Neuronal stem cell (in vitro differentiated cells): ENCODE results near the gene PAK4.

ENCODE experiments used
- DNase-seq: peaks from one replicate; pipeline ENCODE4 v3.0.0-alpha.2; 2013; ENCODE audit warnings: low spot score
- H2AFZ ChIP-seq: one replicate; pipeline ENCODE4 v1.6.1; 2013; ENCODE audit warnings: mild to moderate bottlenecking, low read length, inconsistent platforms
- H2AK5ac ChIP-seq: 2 replicates; pipeline ENCODE4 v1.6.1; 2013; ENCODE audit warnings: low read depth, mild to moderate bottlenecking, inconsistent platforms, low read length, moderate library complexity, mixed read lengths
- H2BK120ac ChIP-seq: 2 replicates; pipeline ENCODE4 v1.6.1; 2013; ENCODE audit warnings: low read depth, mild to moderate bottlenecking, inconsistent platforms, low read length, moderate library complexity, mixed read lengths
- H2BK12ac ChIP-seq: one replicate; pipeline ENCODE4 v1.6.1; 2013; ENCODE audit warnings: low read length, inconsistent platforms
- H2BK15ac ChIP-seq: 2 replicates; pipeline ENCODE4 v1.6.1; 2013; ENCODE audit warnings: mild to moderate bottlenecking, low read length, inconsistent platforms, mixed read lengths
- H2BK5ac ChIP-seq: one replicate; pipeline ENCODE4 v1.6.1; 2013; ENCODE audit warnings: inconsistent platforms, mild to moderate bottlenecking, low read length, moderate library complexity
- H3K14ac ChIP-seq: one replicate; pipeline ENCODE4 v1.6.1; 2013; ENCODE audit warnings: low read length, inconsistent platforms
- H3K18ac ChIP-seq: 2 replicates; pipeline ENCODE4 v1.6.1; 2013; ENCODE audit warnings: low read length, inconsistent platforms
- H3K23ac ChIP-seq: 2 replicates; pipeline ENCODE4 v1.6.1; 2013; ENCODE audit warnings: low read depth, mild to moderate bottlenecking, mixed read lengths, low read length, inconsistent platforms; ENCODE audit not compliant: poor library complexity
- H3K27ac ChIP-seq: replicated peaks from 3 replicates; pipeline ENCODE4 v1.5.1; 2013; ENCODE audit warnings: low read length, inconsistent platforms
- H3K27me3 ChIP-seq, 3 experiments: 2 replicates each; pipeline ENCODE4 v1.6.1; 2013; ENCODE audit warnings: low read length in 3 of 3, mild to moderate bottlenecking in 2 of 3, inconsistent platforms in 1 of 3, low read depth in 1 of 3, mixed read lengths in 1 of 3, moderate library complexity in 1 of 3; ENCODE audit not compliant: control insufficient read depth in 3 of 3, insufficient read depth in 3 of 3
- H3K36me3 ChIP-seq, 2 donors: replicated peaks in 1 of 2; 2 replicates each; pipeline ENCODE4 v1.6.1; 2013; ENCODE audit warnings: low read length in 2 of 2; ENCODE audit not compliant: control insufficient read depth in 2 of 2, insufficient read depth in 2 of 2
- H3K4ac ChIP-seq: 2 replicates; pipeline ENCODE4 v1.6.1; 2013; ENCODE audit warnings: inconsistent platforms, mild to moderate bottlenecking, low read length, moderate library complexity
- H3K4me1 ChIP-seq, 2 donors: 1 replicate in 1 of 2; 2 replicates in 1 of 2; pipeline ENCODE4 v1.6.1; 2013; ENCODE audit warnings: low read length in 2 of 2, low read depth in 1 of 2; ENCODE audit not compliant: control insufficient read depth in 2 of 2, insufficient read depth in 1 of 2
- H3K4me2 ChIP-seq: one replicate; pipeline ENCODE4 v1.6.1; 2013; ENCODE audit warnings: mild to moderate bottlenecking, low read length, inconsistent platforms; ENCODE audit not compliant: insufficient read depth, poor library complexity, severe bottlenecking
- H3K4me3 ChIP-seq, 2 donors: 2 replicates each; pipeline ENCODE4 v1.5.1; 2013; ENCODE audit warnings: low read length in 2 of 2, mild to moderate bottlenecking in 2 of 2, inconsistent platforms in 1 of 2, moderate library complexity in 1 of 2
- H3K79me1 ChIP-seq: one replicate; pipeline ENCODE4 v1.6.1; 2013; ENCODE audit warnings: low read depth, mild to moderate bottlenecking, inconsistent platforms, low read length, moderate library complexity
- H3K9ac ChIP-seq: one replicate; pipeline ENCODE4 v1.6.1; 2013; ENCODE audit warnings: mild to moderate bottlenecking, low read depth, low read length, inconsistent platforms; ENCODE audit not compliant: poor library complexity
- H3K9me3 ChIP-seq, 2 donors: replicated peaks in 1 of 2; 2 replicates each; pipeline versions ENCODE3 to v1.6.1; 2013; ENCODE audit warnings: low read length in 2 of 2, mild to moderate bottlenecking in 2 of 2, inconsistent platforms in 1 of 2, low read depth in 1 of 2, mixed read lengths in 1 of 2, moderate library complexity in 1 of 2; ENCODE audit not compliant: control insufficient read depth in 2 of 2, insufficient read depth in 1 of 2
- H4K8ac ChIP-seq: one replicate; pipeline ENCODE4 v1.6.1; 2013; ENCODE audit warnings: low read depth, mild to moderate bottlenecking, inconsistent platforms, low read length, moderate library complexity
- H4K91ac ChIP-seq: one replicate; pipeline ENCODE4 v1.6.1; 2013; ENCODE audit warnings: low read length, low read depth, mild to moderate bottlenecking, inconsistent platforms; ENCODE audit not compliant: poor library complexity
- WGBS, 2 donors: extraction: QIAGEN DNeasy Blood & Tissue Kit; methylation state at CpG; one replicate each; pipeline ENCODE4 v1.1.7; 2013; ENCODE audit warnings: missing lambda C conversion rate in 2 of 2, mixed read lengths in 1 of 2; ENCODE audit not compliant: insufficient read length in 2 of 2, insufficient replicate concordance in 1 of 2; ENCODE audit errors: extremely low coverage in 2 of 2; 5-methylcytosine and 5-hydroxymethylcytosine counted together

PAK4 gene

DNA sequence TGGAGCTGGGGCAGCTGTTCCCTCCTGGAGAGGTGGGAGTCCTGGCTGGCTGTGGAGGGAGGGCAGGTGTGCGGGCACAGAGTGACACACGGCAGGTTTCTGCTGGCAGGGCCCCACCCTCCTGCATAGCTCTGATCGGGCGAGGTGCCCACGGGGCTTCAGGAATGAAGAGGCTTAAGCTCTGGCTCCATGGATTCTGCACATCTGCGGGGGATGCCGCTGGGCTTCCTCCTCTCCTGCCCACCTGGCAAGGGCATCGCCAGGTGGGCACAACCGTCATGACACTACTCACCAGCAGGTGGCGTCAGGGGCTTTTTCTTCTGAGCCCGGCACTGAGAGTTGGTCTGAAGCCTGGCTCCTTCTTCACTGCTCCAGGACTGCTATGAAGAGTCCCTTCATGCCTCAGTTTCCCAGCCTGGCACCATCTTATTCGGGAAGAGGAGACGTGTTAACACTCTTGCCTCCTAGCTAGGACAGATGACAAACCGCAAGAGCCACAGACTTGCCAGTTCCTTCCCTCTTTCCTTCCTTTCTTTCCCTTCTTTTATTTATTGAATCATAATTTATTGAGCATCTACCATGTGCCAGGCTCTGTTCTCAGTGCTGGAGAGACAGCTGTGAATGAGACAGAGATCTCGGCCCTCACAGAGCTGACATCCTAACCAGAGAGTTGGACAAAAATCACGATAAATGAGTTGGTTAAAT, 15.2 kb upstream of the PAK4 start:
- H3K23ac ChIP-seq = no peak overlapping the region

DNA sequence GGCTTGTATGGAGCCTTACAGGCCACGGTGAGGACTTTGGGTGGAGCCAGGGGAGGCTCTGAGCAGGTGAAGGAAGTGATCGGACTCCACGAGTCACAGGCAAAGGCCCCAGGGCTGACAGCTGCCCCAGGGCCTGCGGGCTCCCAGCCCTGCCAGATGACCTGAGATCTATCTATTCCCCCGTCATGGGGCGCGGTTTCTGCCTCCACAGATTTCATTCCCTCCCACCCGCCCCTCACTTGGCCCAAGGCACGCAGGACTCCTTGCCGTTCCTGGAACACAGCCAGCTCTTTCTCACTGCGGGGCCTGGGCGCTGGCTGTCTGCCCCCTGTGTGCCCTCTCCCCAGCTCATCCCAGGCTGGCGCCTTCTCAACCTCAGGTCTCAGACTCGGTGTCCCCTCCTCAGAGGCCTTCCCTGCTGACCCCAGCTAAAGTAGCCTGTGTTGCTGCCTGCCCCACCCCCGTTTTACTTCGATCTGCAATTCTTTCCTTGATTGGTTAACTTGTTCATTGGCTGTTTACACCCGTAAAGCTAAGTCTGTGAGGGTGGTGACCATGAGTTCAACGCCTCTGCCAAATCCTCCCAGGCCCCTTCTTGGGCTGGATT, 13.9 kb upstream of the PAK4 start:
- Histone ChIP-seq H3K4me2 (no peak overlapping the region), H3K36me3 (no peaks in the 10 kb centered on the region), H3K27me3 (peaks cover 0 to 19% (median 0%) of the 10 kb centered on the region in 3 experiments), H3K4me3 (no peak overlapping the region), H3K4me1 (no peaks in the 10 kb centered on the region), H3K18ac (peak overlapping the region; percentile 13), H3K9ac (no peak overlapping the region), H2AK5ac (no peak overlapping the region), H3K9me3 (no peaks in the 10 kb centered on the region), H3K4ac (no peak overlapping the region), H2BK5ac (no peak overlapping the region), H3K27ac (no peak overlapping the region), H2BK120ac (no peak overlapping the region), H2BK15ac (peak overlapping the region; percentile 85), H2BK12ac (no peak overlapping the region), H3K23ac (no peak overlapping the region), H4K91ac (no peak overlapping the region), H2AFZ (no peak overlapping the region), H3K79me1 (no peaks in the 10 kb centered on the region), H4K8ac (no peak overlapping the region), H3K14ac (no peak overlapping the region)
- WGBS, 2 donors = no CpG with 5 or more reads among the region's 18 CpGs
- no peak for DNase-seq

More for the DNA sequence above, 15.2 kb upstream of the PAK4 start:
- DNase-seq = peak; percentile 48
- peak overlapping the region; percentile 43 for H2AK5ac ChIP-seq
- H3K4me2 ChIP-seq = no peak overlapping the region
- H4K91ac ChIP-seq = no peak overlapping the region
- H3K9ac ChIP-seq = no peak overlapping the region
- H3K9me3 ChIP-seq = no peaks in the 10 kb centered on the region
- no peak overlapping the region for H3K18ac ChIP-seq
- H2AFZ ChIP-seq = no peak overlapping the region
- H2BK120ac ChIP-seq = no peak overlapping the region
- H3K36me3 ChIP-seq = no peaks in the 10 kb centered on the region
- no peak overlapping the region for H3K27ac ChIP-seq
- H3K4ac ChIP-seq = no peak overlapping the region
- H4K8ac ChIP-seq = no peak overlapping the region
- H3K27me3 ChIP-seq = peaks cover 0 to 25% (median 0%) of the 10 kb centered on the region in 3 experiments
- WGBS, 2 donors = no CpG with 5 or more reads among the region's 16 CpGs
- H3K14ac ChIP-seq = no peak overlapping the region
- no peak overlapping the region for H2BK5ac ChIP-seq
- H3K79me1 ChIP-seq = no peaks in the 10 kb centered on the region
- no peak overlapping the region for H2BK15ac ChIP-seq
- no peak overlapping the region for H3K4me3 ChIP-seq
- no peaks in the 10 kb centered on the region for H3K4me1 ChIP-seq
- H2BK12ac ChIP-seq = no peak overlapping the region

DNA sequence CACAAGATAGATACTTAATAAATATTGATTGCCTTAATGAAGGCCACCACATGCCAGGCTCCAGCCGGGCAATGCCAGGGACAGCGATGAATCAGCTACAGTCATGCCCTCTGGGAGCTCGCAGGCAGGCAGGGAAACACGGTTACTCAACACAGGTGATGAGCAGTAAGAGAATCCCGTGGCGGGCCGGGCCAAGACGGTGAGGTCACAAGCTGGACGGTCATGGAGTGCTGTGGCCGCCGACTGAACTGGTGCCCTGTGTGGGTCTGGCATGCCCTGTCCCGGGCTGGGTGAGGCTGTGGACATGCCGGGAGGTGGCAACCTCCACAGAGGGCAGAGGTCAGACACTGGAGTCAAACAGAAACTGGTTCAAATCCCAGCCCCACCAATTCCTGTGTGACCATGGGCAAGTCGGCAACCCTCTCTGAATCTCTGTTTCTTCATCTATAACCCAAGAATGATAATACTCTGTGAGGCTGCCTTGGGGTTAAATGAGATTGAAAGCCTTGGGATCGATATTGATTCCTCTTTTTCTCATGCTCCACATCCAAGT, 13.2 kb upstream of the PAK4 start:
- H2AFZ ChIP-seq = no peak overlapping the region
- H3K27ac ChIP-seq = no peak overlapping the region
- peak overlapping the region; percentile 53 for H2BK5ac ChIP-seq
- no peak overlapping the region for H3K4me2 ChIP-seq
- peak overlapping the region; percentile 41 for H2BK12ac ChIP-seq
- no peak overlapping the region for H3K23ac ChIP-seq
- H3K27me3 ChIP-seq = peaks cover 0 to 19% (median 0%) of the 10 kb centered on the region in 3 experiments
- H2BK120ac ChIP-seq = no peak overlapping the region
- no peak overlapping the region for H3K4ac ChIP-seq
- no peaks in the 10 kb centered on the region for H3K79me1 ChIP-seq
- H2AK5ac ChIP-seq = peak overlapping the region; percentile 92
- no peak overlapping the region for H2BK15ac ChIP-seq
- no peaks in the 10 kb centered on the region for H3K4me1 ChIP-seq
- peak overlapping the region; percentile 70 for H3K9ac ChIP-seq
- H3K9me3 ChIP-seq = no peaks in the 10 kb centered on the region
- H4K8ac ChIP-seq = no peak overlapping the region
- DNase-seq = no peak
- no peak overlapping the region for H4K91ac ChIP-seq
- no peaks in the 10 kb centered on the region for H3K36me3 ChIP-seq
- H3K4me3 ChIP-seq = no peak overlapping the region
- no peak overlapping the region for H3K14ac ChIP-seq
- no CpG with 5 or more reads among the region's 15 CpGs for WGBS, 2 donors
- peak overlapping the region; percentile 64 for H3K18ac ChIP-seq

DNA sequence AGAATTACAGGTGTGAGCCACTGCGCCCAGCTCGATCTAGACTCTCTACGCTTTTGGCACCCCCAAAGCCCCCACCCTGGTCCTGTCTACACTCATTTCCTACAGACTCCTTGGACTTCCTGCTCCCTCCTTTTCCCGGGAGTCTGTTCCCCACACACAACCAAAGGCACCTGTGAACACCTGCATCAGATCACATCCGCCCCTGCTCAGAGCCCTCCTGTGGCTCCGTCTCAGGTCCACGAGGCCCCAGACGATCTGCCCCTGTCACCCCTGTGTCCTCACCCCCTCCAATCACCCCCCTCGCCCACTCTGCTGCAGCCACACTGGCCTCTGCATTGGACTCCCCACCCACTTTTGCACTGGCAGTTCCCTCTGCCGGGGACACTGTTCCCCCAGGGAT, 12.4 kb upstream of the PAK4 start:
- Histone ChIP-seq H4K91ac (no peak overlapping the region), H2BK5ac (peak overlapping the region; percentile 66), H3K9ac (no peak overlapping the region), H2BK12ac (no peak overlapping the region), H3K27ac (no peak overlapping the region), H3K4me2 (no peak overlapping the region), H2AK5ac (no peak overlapping the region), H2AFZ (no peak overlapping the region), H2BK120ac (no peak overlapping the region), H3K4ac (no peak overlapping the region), H2BK15ac (no peak overlapping the region), H3K79me1 (no peaks in the 10 kb centered on the region), H3K4me1 (no peaks in the 10 kb centered on the region), H4K8ac (no peak overlapping the region), H3K9me3 (no peaks in the 10 kb centered on the region), H3K23ac (peak overlapping the region; percentile 20), H3K14ac (no peak overlapping the region), H3K27me3 (peaks cover 0 to 19% (median 0%) of the 10 kb centered on the region in 3 experiments), H3K4me3 (no peak overlapping the region), H3K36me3 (no peaks in the 10 kb centered on the region), H3K18ac (peak overlapping the region; percentile 57)
- no peak for DNase-seq
- no CpG with 5 or more reads among the region's 10 CpGs for WGBS, 2 donors
